ENCODE results near the gene DNAJB2.

DNA sequence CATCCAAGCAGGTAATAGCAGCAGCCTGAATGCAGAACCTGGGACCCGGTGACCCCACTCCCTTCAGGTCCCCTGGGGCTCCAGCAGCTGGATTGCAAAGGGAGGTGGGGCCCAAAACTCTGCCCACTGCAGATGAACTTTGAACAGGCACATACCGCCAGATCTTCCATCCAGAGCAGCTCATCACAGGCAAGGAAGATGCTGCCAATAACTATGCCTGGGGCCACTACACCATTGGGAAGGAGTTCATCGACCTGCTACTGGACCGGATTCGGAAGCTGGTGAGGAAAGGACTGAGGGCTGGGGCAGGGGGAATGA is 9.2 kb upstream of the DNAJB2 start:
- TF ChIP-seq POLR2A (IDR thresholded peaks at IDR 0.05; ENCODE audit: low read length) = no peak
- no peak for TF ChIP-seq PBX3 (IDR thresholded peaks at IDR 0.05)
- TF ChIP-seq, protein P1, sequence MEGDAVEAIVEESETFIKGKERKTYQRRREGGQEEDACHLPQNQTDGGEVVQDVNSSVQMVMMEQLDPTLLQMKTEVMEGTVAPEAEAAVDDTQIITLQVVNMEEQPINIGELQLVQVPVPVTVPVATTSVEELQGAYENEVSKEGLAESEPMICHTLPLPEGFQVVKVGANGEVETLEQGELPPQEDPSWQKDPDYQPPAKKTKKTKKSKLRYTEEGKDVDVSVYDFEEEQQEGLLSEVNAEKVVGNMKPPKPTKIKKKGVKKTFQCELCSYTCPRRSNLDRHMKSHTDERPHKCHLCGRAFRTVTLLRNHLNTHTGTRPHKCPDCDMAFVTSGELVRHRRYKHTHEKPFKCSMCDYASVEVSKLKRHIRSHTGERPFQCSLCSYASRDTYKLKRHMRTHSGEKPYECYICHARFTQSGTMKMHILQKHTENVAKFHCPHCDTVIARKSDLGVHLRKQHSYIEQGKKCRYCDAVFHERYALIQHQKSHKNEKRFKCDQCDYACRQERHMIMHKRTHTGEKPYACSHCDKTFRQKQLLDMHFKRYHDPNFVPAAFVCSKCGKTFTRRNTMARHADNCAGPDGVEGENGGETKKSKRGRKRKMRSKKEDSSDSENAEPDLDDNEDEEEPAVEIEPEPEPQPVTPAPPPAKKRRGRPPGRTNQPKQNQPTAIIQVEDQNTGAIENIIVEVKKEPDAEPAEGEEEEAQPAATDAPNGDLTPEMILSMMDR (IDR thresholded peaks at IDR 0.05) = no peak
- no peak for TF ChIP-seq RFX5 (IDR thresholded peaks at IDR 0.05)
- no peak for TF ChIP-seq ZC3H11A (IDR thresholded peaks at IDR 0.05)
- TF ChIP-seq RAD21 (conservative IDR thresholded peaks at IDR 0.05 in 1 of 2, IDR thresholded peaks at IDR 0.05 in 1 of 2) = no peak
- TF ChIP-seq POLR2AphosphoS2 (conservative IDR thresholded peaks at IDR 0.05; ENCODE audit: low read length) = no peak
- no peak for TF ChIP-seq EP300 (IDR thresholded peaks at IDR 0.05)

All from A549 (cell line).